DMS 273 treated with DMSO at 0.1 percent for 48 hours (cell line): ENCODE results near the gene MYO7A.

ENCODE experiments used
- DNase-seq: peaks from one replicate; lab custom pipeline; 2025; lab: John Stamatoyannopoulos, UW

MYO7A gene

DNA sequence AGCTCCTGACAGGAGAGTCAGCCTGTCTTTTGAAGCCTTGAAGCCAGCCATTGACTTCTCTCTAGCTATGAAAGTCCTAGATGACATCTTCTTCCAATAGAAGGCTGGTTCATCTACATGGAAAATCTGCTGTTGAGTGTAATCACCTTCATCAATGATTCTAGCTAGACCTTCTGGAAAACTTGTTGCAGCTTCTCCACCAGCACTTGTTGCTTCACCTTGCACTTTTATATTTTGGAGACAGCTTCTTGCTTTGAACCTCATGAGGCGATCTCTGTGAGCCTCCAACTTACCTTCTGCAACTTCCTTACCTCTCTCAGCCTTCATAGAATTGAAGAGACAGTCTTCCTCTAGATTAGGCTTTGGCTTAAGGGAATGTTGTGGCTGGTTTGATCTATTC is 58.3 kb downstream of the MYO7A start:
- no peak for DNase-seq

DNA sequence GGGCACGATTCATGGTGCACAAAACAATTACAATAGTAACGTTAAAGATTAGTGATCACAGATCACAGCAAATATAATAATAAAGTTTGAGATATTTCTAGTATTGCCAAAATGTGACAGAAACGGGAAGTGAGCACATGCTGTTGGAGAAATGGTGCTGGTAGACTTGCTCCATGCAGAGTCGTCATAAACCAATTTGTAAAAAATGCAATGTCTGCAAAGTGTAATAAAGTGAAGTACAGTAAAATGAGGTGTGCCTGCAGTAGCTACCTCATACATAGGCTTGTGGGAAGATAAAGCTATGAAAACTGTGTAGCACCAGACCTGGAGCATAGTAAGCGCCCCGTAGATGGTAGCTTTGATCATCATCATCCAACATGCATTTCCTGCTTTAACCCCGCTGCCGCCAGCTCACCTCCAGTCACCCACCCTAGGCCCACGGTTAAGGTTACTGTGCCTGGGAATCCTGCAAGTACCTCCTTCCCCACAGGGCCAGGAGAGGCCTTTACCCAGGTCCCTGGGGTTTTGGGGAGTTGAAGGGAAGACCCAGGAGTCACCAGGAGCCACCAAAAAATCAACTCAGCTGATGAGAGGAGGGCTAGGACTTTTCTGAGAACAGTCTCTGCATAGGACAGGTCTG is 59.2 kb downstream of the MYO7A start:
- no peak for DNase-seq

DNA sequence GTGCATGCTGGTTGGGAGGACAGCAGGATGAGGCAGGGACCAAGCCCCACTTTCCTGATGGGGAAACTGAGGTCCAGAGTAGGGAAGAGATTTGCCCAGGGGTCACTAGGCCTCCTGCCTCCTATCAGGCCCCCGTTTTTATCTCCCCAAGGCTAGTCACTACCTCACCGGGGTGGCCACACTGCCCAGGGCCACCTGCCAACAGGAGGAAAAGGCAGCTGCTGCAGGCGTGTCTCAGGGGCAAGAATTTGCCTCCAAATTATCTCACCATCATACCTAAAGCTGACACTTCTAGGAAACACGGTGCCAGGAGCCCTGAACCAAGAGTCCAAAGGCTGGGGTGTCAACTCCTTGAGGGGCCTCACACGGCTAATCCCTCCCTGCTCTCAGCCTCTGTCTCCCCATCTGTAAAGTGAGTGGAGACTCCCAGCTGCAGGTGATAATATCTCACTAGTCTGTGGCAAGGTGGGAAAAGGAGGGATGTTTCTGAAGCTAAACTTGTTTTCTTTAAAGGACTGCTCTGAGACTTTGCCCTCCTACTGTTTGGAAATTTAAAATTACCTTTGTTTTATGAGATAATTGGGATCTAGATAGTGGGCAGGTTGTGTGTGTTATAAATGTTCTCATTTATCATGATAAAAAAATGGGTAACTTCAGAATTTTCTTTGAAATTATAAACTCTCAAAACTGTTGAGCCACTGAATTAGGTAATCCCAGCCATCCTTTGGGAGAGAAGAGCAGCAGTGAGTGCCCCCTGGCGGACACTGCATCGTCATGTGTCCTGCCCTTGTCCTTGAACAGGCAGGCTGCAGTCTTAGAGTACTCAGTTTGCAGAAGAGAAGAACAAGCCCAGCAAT is 60.0 kb downstream of the MYO7A start:
- DNase-seq, result peak; percentile 45

DNA sequence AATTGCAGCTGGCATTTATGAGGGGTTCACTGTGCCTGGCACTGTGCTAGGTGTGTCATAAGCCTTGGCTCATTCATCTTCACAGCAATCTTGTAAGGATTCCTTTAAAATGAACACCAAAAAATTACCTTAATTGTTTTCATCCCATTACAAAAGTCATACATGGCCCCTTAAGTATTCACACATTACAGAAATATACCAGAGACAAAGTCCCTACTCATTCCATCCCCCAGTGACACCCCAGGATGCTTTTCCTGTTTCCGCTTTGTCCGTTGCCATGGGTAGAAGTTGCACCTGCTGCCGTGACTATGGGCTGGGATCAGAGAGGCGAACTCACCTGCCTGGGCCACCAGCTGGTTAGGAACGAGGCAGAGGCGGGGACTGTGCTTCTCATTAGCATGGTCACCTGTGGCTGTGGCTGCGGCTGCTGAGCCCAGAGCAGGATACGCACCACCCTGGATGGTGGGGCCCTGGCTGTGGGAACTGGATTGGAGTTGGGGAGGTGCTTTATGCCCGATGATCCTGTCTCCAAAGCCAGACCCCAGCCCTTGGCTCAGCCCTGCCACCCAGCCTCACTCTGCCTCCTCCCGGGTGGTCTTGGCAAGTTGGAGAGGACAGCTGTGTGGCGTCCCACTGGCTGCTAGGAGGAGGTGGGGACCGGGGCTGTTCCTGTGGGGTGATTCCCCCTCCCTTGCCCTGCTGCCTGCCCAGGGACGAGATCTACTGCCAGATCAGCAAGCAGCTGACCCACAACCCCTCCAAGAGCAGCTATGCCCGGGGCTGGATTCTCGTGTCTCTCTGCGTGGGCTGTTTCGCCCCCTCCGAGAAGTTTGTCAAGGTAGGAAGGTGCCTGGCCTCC is 60.8 kb downstream of the MYO7A start:
- DNase-seq, result no peak

DNA sequence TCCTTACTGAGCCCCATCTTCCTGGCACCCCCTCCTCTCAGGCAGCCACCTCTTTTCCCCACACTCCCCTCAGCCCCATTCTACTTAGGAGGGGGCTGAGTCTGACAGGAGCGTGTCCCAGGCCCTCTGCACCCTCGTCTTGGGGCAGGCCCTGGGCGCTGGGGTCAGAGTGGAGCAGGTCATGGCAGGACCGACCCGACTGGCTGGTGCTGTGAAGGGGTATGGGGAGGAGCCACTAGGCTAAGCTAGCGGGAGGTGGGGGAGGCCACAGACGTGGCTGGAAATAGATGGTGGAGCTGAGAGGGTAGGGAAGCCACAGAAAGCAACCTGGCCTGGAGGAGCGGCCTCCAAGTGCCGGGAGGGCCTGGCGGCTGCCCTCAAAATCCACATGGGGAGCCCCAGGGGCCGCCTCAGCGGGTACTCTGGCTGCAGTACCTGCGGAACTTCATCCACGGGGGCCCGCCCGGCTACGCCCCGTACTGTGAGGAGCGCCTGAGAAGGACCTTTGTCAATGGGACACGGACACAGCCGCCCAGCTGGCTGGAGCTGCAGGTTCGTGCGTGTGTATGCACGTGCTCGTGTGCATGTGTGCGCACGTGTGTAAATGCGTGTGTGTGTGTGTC is 61.7 kb downstream of the MYO7A start:
- DNase-seq, result no peak

DNA sequence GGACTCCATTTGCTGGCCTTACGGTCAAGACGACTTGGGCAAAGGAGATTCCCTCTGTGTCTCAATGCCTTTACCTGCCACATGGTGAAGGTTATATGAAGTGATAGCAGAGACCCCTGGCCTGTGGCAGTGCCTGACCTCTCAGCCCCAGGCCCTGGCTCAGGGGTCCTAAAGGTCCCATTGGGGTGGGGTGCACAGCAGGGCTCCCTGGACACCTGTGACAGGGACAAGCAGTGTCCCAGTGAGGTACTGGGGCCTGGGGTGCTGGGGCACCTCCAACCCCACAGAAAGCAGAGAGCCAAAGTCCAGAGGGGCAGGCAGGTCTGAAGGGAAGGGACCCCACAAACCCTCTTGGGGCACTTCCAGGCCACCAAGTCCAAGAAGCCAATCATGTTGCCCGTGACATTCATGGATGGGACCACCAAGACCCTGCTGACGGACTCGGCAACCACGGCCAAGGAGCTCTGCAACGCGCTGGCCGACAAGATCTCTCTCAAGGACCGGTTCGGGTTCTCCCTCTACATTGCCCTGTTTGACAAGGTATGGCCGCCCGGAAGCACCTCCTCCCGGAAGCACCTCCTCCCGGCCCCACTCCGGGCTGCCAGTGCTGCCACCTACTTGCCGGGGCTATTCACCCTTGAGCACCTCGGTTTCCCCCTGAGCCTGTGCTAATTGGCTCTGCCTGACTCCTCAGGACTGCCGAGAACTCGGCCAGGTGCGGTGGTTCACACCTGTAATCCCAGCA is 62.5 kb downstream of the MYO7A start:
- no peak for DNase-seq

DNA sequence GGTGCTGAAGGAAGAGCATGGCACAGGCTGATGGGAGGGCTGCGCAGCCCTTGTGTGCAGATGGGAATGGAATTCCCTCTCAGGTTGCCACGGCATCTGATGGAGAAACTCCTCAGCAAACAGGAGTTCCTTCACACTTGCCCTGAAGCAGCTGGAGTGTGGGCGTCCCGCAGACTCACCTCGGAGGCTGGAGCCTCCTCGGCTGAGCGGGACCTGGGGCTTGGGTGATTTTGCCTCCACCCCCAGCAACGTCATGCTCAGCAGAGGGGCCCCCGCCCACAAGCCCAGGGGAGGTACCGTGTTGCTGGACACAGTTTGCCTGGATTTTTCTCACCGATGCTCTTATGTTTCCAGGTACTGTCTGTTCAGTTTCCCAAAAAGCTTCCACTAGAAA is 63.4 kb downstream of the MYO7A start:
- DNase-seq, result peak; percentile 17

DNA sequence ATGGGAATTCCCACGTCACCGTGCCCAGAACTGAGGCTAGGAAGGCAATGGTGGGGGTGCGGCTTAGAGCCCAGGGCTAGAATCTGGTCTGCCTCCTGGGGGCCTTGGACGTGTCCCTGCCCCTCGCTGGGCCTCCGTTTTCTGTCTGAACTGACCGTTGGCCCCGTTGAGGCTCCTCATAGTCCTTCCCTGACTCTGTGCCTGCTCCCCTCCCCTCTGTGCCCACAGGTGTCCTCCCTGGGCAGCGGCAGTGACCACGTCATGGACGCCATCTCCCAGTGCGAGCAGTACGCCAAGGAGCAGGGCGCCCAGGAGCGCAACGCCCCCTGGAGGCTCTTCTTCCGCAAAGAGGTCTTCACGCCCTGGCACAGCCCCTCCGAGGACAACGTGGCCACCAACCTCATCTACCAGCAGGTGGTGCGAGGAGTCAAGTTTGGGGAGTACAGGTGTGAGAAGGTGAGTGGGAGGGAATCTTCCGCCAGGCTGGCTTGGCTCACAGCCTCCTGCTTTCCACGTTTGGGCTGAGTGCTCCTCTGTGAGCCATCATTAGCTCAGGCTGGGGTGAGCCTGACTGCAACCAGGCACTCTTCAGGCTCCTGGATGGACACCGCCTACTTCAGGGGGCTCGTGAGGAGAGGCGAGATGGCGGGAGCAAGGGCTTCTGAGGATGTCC is 63.9 kb downstream of the MYO7A start:
- DNase-seq, result peak; percentile 34

DNA sequence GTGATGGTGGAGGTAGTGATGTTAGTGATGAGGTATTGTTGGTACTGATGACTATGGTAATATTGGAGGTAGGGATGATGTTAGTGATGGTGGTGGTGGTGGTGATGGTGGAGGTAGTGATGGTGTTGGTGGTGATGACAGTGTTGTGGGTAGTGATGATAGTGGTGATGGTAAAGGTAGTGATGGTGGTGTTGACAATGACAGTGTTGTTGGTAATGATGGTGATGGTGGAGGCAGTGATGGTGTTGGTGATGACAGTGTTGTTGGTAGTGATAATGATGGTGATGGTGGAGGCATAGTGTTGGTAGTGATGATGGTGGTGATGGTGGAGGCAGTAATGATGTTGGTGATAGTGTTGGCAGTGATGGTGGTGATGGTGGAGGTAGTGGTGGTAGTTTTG is 65.1 kb downstream of the MYO7A start:
- no peak for DNase-seq

DNA sequence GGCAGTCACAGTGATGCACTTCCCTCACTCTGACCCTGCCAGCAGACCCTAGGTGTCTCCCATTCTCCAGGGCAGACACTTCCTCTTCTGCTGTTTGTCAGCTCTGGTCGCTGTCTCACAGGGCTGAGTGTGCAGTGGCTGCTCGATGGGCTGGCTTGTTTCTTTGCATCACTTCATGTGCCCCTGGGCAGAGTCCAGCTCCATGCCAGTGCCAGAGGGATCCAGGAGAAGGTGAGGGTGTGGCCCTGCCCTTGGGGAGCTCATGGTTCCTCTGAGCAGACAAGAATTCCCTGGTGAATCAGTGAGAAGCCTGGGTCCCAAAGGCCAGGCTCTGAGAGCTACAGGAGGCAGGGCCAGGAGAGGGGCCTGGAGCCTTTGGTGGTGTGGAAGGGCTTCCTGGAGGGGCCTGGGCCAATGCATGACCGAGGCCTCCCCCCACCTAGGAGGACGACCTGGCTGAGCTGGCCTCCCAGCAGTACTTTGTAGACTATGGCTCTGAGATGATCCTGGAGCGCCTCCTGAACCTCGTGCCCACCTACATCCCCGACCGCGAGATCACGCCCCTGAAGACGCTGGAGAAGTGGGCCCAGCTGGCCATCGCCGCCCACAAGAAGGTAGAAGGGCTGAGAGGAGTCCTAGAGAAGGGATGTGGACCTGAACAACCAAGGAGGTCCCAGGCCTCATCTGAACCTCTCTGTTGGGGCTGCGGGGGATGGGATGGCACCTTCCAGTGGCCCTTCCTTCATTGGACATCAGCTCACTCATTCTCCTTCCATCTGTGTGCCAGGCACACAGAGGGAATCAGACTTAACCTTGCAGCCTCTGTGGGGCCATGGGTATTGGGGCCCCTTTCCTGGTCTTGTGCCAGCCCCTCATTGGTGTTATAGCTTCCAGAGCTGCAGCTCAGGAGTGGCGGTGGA is 66.1 kb downstream of the MYO7A start:
- DNase-seq, result no peak

DNA sequence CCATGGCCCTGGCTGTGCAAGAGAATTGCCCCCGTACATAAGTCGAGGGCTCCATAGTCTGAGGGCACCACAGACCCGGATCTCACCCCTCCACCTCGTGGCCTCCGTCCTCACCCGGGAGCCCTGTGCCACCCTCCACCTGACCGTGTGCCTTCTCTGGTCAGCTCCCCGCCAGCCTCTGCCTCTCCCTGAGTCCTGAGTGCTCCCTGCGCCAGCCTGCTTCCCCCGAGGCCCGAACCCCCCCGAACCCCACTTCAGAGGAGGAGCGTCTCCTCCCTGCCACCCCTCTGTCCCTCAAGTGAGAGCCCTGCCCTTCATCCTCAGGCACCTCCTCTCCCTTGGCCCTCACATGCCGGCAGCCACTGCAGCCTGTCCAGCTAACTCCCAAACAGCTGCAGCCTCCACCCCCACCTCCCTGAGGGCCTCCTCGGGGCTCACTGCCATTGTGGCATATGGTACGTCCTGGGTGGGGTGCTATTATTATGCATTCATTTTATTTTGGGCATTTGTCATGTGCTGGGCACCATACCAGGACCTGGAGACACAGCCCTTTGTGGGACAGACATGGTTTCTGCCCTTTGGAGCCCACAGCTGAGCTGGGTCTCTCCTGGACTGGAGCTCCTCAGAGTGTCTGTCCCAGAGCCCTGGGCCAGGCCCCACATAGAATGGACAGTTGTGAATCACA is 67.2 kb downstream of the MYO7A start:
- DNase-seq, result peak; percentile 50

DNA sequence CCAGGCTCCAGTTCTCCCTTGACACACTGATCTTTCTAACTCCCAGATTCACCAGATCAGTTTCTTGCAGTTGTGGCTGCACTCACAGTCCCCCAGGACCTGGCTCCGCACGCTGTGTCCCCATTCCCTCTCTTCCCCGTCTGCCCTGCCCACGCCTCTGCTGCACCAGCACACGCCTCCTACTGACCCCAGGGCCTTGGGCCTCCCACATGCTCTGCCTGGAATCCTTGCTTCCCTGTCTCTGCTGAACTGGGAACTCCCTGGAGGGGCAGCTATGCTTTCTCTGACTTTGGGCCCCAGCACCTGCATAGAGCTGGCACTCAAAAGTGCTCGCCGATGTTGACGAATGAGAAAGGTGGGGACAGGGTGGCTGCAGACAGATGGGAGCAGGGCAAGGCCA is 68.9 kb downstream of the MYO7A start:
- no peak for DNase-seq

DNA sequence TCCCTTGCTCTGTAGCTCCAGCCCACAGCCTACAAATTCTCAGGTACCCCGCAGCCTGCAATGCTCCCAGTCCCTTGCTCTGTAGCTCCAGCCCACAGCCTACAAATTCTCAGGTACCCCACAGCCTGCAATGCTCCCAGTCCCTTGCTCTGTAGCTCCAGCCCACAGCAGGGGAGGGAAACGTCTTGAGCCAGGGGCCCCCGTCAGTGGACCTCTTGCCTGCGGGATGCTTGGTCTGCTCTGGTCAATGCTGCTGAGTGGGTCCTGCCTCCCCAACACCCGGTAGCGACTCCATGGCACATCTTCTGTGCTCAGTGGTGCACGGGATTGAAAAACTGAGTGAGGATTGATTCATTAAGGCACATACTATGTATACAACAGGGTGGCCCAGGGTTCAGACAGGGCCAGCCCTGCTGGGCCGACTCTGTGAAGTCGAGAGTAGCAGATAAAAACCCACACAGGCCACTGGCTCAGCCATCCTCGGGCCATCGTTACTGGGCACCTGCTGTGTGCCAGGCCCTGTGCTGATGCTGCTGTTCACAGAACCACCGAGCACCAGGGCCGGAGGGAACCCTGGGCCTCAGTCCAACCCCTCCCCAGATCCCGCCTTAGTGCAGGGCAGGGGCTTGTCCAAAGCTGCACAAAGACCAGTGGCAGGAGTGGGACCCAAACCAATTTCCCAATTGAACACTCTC is 69.7 kb downstream of the MYO7A start:
- DNase-seq, result no peak

DNA sequence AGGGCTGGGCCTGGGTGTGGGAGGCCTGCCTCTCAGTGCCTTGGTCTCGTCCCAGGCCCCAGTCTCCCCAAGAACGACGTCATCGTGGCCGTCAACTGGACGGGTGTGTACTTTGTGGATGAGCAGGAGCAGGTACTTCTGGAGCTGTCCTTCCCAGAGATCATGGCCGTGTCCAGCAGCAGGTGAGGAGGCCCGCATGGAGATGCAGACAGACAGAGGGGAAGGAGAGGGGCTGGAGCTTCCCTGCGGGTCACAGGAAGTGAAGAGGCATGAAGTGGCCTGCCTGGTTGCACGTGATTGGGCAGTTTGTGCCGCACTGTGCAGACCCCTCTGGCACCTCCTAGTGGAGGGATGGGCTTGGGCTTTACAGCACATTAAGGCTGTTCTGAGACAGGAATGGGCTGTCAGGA is 70.4 kb downstream of the MYO7A start:
- no peak for DNase-seq

DNA sequence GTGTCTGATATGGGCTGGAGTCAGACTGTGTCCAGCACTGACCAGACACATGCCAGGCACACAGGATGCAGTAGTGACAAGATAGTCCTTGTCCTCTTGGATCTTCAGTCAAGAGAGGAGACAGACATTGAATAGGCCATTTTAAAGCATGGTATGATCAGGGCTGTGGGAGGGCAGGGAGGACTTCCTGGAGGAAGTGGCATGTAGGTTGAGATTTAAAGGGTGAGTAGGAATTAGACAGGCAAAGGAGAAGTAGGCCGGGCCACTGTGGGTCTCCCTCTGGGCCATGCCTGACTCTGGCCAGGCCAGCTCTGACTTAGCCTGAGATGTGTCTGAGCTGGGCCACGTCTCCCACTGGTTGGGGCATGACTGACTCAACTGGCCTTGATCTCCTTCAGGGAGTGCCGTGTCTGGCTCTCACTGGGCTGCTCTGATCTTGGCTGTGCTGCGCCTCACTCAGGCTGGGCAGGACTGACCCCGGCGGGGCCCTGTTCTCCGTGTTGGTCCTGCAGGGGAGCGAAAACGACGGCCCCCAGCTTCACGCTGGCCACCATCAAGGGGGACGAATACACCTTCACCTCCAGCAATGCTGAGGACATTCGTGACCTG is 71.2 kb downstream of the MYO7A start:
- DNase-seq, result no peak

DNA sequence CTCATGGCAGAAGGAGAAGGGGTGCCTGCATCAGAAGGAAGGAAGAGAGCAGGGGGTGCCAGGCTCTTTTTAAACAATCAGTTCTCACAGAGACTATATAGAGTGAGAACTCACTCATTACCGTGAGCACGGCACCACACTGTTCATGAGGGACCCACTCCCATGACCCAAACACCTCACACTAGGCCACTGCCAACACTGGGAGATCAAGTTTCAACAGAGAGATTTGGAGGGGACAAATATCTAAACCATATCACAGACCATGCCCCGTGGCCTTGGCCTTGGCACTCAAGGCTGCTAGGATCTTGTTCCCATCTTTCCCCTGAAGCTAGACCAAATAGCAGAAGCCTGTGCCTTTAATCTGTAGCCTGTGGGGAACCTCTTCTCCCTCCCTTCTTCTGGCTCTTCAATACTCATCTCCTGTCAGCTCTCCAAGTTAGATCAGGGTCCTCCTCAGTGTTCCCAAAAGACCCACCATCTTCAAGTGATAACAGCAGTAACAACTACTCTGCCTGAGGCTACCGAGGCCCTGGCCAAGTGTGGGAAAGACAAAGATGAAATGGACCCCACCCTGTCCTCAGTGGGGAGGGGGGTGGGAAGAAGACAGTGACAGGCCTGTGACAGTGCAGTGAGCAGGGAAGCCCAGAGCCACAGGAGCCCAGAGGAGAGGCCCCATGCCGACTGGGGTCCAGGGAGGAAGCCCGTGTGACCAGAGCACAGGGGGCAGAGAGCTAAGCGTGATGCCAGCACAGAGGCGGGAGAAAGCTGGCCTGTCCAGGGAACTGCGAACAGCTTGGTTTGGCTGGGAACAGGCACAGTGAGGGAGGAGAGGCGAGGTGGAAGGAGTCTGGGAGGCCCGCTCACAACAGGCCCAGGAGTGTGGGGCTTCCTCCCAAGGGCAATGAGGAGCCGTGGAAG is 72.6 kb downstream of the MYO7A start:
- DNase-seq, result no peak

DNA sequence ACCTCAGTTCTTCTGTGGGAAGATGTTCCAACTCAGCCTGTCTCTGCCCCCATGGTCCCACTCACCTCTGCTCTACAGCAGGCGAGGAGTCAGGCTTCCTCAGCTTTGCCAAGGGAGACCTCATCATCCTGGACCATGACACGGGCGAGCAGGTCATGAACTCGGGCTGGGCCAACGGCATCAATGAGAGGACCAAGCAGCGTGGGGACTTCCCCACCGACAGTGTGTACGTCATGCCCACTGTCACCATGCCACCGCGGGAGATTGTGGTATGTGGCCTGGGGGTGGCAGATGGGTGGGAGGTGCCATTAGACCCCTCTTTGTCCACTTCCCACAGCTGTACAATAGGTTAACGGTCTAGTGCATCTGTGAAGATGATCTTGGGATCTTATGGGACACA is 73.3 kb downstream of the MYO7A start:
- DNase-seq, result no peak
